ENCODE results near the gene TPRA1.

Gene TPRA1

DNA sequence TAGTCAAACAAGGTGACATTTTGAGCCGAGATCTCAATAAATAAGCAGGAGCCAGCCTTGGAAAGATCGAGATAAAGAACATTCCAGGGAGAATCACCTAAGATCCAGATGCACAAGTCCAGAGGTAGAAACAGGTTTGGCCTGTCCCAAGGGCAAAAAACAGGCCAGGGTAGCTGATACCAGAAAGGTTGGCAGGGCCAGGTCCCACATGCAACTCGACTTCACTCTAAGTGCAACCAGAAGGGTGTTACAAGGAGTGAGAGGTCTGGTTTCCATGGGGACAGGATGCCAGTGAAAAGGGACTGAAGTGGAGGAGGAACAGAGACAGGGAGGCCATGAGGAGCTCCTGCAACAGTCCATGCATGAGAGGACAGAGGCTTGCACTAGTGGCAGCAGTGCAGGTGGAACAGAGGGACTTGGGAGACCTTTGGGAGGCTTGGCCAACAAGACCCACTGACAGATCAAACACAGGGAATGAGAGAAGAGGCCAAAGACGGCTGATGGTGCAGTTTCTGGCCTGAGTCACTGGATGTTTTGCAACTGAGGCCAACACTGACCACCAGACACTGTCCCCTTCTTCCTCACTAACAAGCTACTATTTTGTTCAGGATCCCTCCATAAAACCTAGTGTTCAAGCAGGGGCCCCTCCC, 5.2 kb downstream of the TPRA1 start:
- no peaks in the 10 kb centered on the region for H3K9me3 Mint-ChIP-seq
- no peaks in the 10 kb centered on the region for H3K27me3 Mint-ChIP-seq
- H3K27ac Mint-ChIP-seq: no peak overlapping the region
- DNase-seq (no peak), ATAC-seq (no peak)
- H3K4me1 Mint-ChIP-seq: peaks cover 51% of the 10 kb centered on the region
- no peak overlapping the region for H3K4me3 Mint-ChIP-seq

DNA sequence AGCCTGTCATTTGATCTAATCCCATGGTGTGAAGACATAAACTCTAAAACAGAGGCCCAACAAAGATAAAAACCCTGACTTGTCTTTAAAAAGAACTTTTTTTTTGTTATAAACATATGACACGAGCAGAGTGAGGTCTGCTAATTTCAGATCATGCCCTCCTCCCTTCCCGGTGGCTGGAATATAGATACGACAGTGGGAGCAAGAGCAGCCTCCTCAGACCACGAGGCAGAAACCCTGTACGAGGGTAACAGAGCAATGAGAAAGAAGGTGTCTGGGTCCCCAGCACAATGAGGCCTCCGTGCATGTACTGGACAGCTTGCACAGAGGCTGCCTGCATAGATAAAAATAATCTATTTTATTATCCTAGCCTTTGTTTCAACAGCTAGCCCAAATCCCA, 5.8 kb downstream of the TPRA1 start:
- Mint-ChIP-seq H3K9me3 (no peaks in the 10 kb centered on the region), H3K27me3 (no peaks in the 10 kb centered on the region), H3K4me3 (no peak overlapping the region), H3K27ac (no peak overlapping the region), H3K4me1 (peaks cover 50% of the 10 kb centered on the region)
- DNase-seq: no peak
- no peak for ATAC-seq

DNA sequence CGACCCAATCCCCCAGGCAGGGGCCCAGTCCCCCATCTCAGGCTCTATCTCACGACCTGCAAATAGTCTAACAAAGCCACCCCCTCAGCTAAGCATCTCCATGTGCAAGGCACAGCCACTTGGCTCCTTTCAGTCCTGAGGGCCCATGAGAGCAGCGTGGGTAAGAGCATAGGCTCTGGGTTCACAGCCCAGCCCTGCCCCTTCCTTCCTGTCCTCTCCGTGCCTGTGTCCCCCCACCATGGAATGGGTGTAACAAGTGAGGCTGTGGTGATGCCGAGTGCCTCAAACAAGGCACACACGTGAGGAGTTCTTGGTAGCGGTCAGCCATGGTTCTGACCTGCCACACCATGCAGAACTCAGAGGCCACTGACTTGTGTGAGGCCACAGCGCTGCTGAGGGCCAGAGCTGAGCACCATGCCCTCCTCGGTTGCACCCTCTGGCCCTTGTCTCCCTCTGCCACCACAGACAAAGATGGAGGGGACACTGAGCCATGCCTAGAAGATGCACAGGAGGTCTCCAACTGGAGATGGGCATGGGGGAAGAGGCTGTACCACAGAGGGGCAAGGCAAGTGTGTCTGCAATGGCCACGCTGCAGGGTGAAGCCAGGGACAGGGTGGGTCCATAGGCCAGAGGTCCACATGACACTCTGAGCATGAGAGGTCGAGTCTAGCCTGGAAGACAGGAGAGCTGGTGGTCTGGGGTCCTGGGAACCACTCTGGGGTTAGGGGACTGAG, 10.0 kb downstream of the TPRA1 start:
- Mint-ChIP-seq H3K4me3 (no peak overlapping the region), H3K27me3 (no peaks in the 10 kb centered on the region), H3K9me3 (no peaks in the 10 kb centered on the region), H3K27ac (peak overlapping the region in 1 of 2 donors; percentile 19), H3K4me1 (peaks cover 34% of the 10 kb centered on the region)
- DNase-seq (no peak), ATAC-seq (no peak)

DNA sequence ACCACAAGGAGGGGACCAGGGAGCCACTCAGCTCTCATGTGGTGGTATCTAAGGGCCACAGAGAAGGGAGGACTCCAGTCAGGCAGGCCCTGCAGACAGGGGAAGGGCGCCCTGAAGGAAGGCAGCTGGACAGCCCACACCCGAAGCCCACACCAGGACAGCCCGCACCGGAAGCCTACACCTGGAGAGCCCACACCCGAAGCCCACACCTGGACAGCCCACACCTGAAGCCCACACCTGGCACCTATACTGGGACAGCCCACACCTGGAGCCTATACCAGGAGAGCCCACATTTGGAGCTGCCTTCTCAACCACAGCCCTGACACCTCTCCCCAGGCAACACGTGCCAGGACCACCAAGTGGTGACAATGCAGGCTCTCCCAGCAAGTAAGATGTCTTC, 11.7 kb downstream of the TPRA1 start:
- no peaks in the 10 kb centered on the region for H3K27me3 Mint-ChIP-seq
- no peak overlapping the region for H3K27ac Mint-ChIP-seq
- DNase-seq (no peak), ATAC-seq (no peak)
- no peak overlapping the region for H3K4me3 Mint-ChIP-seq
- no peaks in the 10 kb centered on the region for H3K9me3 Mint-ChIP-seq
- H3K4me1 Mint-ChIP-seq: peaks cover 36% of the 10 kb centered on the region

DNA sequence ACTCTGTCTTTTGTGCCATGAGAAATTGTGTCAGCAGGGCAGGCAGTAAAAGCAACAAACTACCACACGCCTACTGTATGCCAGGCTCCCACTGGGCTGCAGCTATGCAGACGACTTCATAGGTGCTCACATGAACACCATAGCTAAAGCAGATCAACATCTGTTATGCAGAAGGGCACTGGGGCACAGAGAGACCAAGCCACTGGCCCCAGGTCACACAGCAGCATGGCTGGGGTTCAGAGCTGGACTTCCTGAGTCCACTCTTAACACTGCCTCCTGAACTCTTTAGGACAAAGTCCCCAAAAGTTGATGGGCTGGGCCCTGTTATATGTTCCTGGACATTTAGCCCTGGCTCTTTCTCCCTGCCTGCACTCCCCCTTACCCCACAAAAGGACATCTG, 12.4 kb downstream of the TPRA1 start:
- Mint-ChIP-seq H3K4me1 (peaks cover 36% of the 10 kb centered on the region), H3K9me3 (no peaks in the 10 kb centered on the region), H3K4me3 (no peak overlapping the region), H3K27ac (peak overlapping the region in 1 of 2 donors; percentile 85), H3K27me3 (no peaks in the 10 kb centered on the region)
- ATAC-seq (no peak), DNase-seq (no peak)

DNA sequence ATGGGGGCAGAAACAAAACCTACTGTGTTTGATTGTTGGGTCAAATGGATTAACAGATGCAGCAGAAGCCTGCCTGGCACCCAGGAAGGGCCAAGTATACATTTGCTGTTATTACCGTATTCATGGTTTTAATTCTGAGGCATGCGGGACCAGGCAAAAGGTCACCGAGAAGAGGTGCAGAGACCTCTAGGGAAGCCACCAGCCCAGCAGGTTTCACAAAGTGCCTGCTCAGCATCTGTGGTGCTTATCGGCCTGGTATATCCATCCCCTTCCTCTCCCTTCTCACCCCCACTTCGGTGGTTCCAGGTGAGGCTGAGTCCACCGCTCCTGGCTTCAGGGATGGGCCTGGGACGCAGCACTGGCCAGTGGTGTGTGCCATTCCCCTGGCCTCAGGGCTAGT, 13.1 kb downstream of the TPRA1 start:
- Mint-ChIP-seq H3K4me3 (no peak overlapping the region), H3K4me1 (peaks cover 36% of the 10 kb centered on the region), H3K27ac (no peak overlapping the region), H3K27me3 (no peaks in the 10 kb centered on the region), H3K9me3 (no peaks in the 10 kb centered on the region)
- ATAC-seq (no peak), DNase-seq (no peak)

DNA sequence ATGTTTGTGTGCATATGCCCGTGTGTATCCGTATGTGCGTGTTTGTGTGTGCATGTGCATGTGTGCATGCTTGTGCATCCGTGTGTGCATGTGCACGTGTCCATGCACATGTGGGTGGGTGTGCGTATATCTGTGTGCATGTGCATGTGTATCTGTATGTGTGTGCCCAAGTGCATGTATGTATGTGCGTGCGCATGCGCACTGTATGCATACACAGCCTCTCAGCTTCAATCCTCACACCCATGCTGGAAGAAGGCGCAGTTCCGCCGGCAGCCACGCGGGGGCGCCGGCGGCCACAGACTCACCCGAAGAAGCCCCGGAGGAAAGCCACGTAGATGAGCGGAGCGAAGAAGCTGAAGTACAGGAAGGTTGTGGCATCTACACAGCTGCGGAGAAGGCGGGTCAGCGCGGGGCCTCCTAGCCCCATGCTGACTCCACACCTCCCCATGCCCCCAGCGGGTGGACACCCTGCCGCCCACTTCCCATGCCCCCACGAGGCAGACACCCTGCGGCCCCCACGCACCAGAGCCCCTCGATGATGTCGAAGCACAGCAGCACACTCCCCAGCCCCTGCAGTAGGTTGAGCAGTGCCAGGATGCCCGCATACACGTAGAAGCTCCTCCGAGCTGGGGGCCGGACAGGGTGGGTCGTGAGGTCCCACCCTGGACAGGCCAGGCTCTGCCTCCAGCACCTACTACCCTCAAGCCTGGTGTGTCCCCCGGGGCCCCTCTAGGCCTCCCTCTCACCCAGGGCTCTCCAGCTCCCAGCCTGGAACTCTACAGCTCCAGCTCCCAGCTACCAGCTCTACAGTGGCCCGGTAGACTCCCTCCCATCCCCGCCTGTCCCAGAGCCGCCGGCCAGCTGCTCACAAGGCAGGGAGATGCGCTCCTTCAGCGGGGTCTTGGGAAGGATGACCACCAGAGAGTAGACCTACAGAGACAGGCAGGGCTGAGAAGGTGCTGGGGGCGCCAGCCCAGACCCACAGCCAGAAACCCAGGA, 15.4 kb downstream of the TPRA1 start:
- H3K27ac Mint-ChIP-seq: peak overlapping the region in 1 of 2 donors; percentile 54
- no peaks in the 10 kb centered on the region for H3K9me3 Mint-ChIP-seq
- H3K27me3 Mint-ChIP-seq: no peaks in the 10 kb centered on the region
- H3K4me3 Mint-ChIP-seq: peak overlapping the region in 1 of 2 donors; percentile 48
- ATAC-seq (peak; percentile 87), DNase-seq (peak; percentile 83 to 86)
- peaks cover 24% of the 10 kb centered on the region for H3K4me1 Mint-ChIP-seq

DNA sequence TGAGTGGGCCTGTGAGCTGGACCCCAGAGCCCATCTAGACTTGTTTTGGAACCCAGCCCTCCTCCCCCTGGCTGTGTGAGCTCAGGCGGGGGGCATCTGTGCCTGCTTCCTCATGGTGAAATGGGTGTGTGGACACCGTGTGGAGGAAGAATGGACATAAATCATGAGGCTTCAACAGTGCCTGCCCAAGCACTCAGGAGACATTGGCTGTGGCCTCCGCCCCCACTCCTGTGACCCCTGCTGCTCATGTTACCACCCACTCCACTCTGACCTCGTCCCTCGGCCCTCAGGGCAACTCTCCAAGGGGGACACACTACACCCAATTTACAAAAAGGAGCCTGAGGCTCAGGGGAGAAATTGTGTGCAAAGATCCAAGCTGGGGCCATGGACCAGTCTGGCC, 16.6 kb downstream of the TPRA1 start:
- Mint-ChIP-seq H3K27ac (no peak overlapping the region), H3K4me1 (peaks cover 19% of the 10 kb centered on the region), H3K9me3 (no peaks in the 10 kb centered on the region), H3K4me3 (no peak overlapping the region), H3K27me3 (no peaks in the 10 kb centered on the region)
- DNase-seq (no peak), ATAC-seq (no peak)

DNA sequence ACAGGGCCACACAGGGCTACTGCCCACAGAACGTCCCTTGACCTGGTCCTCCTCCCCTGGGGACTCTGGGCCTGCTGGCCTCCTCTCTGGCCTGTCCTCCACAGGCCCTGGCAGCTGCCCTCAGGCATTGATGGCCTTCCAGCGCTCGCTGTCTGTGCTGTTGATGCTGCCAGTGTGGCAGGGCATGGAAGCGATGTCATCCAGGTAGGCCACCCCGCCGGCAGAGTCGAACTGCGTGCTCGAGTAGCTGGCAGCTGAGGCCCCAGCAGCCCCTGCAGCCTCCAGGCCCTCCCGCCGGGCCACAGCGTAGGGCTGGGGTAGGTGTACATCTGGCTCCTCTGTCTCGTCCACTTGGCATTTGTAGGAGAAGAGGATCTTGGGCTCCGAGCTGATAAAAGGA, 17.1 kb downstream of the TPRA1 start:
- Mint-ChIP-seq H3K4me3 (no peak overlapping the region), H3K9me3 (no peaks in the 10 kb centered on the region), H3K4me1 (peaks cover 19% of the 10 kb centered on the region), H3K27me3 (no peaks in the 10 kb centered on the region), H3K27ac (no peak overlapping the region)
- DNase-seq (no peak), ATAC-seq (no peak)

DNA sequence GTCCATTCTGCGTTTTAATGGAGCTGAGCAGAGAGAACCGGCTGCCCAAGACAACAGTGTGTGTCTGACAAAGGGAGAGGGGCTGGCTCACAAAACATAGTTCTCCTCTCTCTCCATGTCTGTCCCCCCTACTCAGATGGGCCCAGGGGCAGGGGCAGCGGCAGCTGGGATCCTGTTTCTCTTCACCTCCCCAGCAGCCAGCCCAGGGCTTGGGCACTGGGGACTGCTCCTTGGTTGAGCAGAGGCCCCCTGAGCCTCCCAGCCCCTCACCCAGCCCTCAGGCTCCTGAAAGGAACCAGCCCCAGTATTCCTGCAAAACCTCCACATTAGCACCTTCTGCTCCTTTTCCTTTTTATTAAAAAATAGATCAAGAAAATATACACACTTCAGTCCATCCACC, 17.8 kb downstream of the TPRA1 start:
- H3K27me3 Mint-ChIP-seq: no peaks in the 10 kb centered on the region
- no peak for DNase-seq
- no peak overlapping the region for H3K4me3 Mint-ChIP-seq
- no peak for ATAC-seq
- H3K4me1 Mint-ChIP-seq: peaks cover 19% of the 10 kb centered on the region
- H3K27ac Mint-ChIP-seq: no peak overlapping the region
- H3K9me3 Mint-ChIP-seq: no peaks in the 10 kb centered on the region

DNA sequence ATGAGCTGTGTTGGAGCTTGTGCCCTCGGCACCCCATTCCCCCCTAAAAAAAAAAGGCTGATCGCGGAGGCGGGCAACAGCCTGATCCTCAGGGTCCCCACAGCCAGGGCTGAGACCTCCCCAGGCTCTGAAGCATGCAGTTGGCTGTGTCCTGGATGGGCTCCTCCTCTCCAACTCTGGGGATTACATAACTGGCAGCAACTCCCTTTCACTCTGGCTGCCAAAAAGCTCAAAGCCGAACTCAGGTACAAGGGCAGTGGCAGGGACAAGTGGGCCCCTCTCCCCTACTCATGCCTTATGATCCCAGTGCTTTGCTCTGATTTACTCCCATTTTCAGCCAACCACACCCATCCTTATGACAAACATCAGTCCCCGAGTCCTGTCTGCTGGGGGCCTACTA, 18.3 kb downstream of the TPRA1 start:
- Mint-ChIP-seq H3K4me3 (no peak overlapping the region), H3K4me1 (peaks cover 19% of the 10 kb centered on the region), H3K9me3 (no peaks in the 10 kb centered on the region), H3K27ac (no peak overlapping the region), H3K27me3 (no peaks in the 10 kb centered on the region)
- DNase-seq (no peak), ATAC-seq (no peak)

DNA sequence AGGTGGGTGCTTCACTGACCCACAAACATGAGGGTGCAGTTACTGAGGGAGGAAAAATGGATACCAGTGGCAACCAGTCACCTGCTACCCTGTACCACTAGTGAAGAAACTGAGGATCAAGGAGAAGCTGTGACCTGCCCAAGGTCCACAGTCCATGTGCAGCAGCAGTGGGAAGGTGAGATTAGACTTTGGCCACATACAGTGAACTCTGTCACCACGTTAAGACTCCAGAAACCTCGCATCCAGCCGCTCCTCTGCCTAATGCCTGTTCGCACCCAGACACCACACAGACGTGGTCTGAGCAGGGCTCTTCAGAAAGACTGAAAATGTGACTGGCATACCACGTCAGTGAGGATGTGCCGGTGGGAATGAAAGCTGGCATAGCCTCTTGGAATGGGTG, 20.0 kb downstream of the TPRA1 start:
- no peaks in the 10 kb centered on the region for H3K27me3 Mint-ChIP-seq
- H3K9me3 Mint-ChIP-seq: no peaks in the 10 kb centered on the region
- H3K4me1 Mint-ChIP-seq: peaks cover 8% of the 10 kb centered on the region
- ATAC-seq (no peak), DNase-seq (no peak)
- no peak overlapping the region for H3K27ac Mint-ChIP-seq
- no peak overlapping the region for H3K4me3 Mint-ChIP-seq

DNA sequence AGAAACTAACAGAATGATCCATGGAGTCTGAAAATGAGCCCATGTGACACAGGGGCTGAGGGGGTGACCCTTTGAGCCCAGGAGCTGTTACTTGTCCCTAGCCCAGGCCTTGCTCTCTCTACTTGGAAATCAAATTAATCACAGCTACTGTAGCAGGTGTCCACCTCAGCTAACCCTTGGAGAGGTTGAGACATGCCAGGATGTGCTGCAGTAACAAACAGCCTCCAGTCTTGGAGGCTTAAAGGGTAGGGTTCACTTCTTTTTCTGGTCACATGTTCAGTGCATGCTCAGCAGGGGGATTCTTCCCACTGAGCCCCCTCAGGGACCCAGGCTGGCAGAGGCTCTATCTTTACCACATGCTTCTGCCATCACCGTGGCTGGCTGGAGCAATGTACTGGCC, 21.4 kb downstream of the TPRA1 start:
- no peak for ATAC-seq
- no peak for DNase-seq
- H3K27ac Mint-ChIP-seq: no peak overlapping the region
- no peak overlapping the region for H3K4me3 Mint-ChIP-seq
- H3K9me3 Mint-ChIP-seq: no peaks in the 10 kb centered on the region
- no peaks in the 10 kb centered on the region for H3K4me1 Mint-ChIP-seq
- H3K27me3 Mint-ChIP-seq: no peaks in the 10 kb centered on the region

DNA sequence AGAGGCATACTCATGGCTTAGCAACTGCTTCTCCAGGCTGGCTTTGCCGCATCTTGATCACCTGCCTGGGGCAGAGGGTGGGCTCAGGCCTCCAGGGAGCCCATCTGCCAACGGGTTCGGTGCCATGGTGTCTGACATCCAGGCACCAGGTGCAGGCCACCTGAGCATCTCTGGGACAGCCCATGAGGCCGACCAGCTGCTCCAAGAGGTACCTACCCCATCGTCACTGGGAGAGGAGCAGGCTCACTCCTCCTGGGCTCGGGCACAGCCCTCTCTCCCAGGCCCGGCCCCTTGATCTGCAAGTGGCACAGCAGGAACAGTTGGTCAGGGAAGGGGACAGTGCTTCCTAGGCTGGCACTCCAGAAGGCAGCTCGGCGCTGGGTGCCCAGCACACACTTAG, 21.9 kb downstream of the TPRA1 start:
- ATAC-seq (peak; percentile 13), DNase-seq (no peak)
- Mint-ChIP-seq H3K4me3 (no peak overlapping the region), H3K4me1 (no peaks in the 10 kb centered on the region), H3K9me3 (no peaks in the 10 kb centered on the region), H3K27ac (peak overlapping the region in 1 of 2 donors; percentile 22), H3K27me3 (no peaks in the 10 kb centered on the region)

DNA sequence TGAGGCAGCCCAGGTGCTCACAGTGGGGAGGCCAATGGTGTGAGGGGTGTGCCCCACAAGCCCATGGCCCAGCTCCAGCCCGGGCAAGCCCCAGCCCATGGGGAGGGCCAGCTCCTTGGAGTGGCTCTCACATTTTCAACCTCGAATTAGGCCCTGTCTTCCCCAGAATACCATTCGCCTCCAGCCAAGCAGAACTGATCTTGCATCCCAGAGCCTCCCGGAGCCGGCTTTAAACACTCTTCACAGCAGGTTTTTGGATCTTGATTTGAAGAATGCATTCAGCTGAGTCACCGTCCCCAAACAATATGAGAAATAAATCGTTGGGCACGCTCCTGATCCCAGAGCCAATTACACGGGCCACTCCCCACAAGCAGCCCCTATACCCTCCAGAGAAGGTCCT, 23.7 kb downstream of the TPRA1 start:
- H3K27ac Mint-ChIP-seq: peak overlapping the region in 1 of 2 donors; percentile 55

DNA sequence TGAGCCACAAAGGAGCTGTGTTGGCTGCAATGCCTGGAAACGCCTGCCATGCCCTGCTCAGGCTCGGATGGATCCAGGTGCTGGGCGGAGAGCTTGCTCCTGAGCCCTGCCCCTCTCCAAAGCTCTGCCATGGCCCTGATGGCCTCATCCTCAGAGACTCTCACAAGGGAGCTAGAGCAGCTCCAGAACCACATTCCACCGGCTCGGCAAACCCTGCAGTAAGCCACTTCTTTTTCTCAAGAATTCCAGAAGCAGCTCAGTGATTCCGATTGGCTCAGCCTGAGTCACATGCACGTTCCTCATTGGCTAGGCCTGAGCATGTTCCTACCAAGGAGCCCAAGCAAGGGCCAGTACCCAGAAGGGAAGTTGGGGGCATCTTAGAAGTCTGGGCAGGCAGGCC, 24.8 kb downstream of the TPRA1 start:
- Mint-ChIP-seq H3K9me3 (peaks cover under 1 to 3% of the 10 kb centered on the region in 2 donors), H3K27me3 (no peaks in the 10 kb centered on the region), H3K4me1 (peaks cover 1% of the 10 kb centered on the region), H3K27ac (peak overlapping the region in 1 of 2 donors; percentile 91), H3K4me3 (no peak overlapping the region)
- DNase-seq (no peak), ATAC-seq (no peak)

More for the DNA sequence above, 23.7 kb downstream of the TPRA1 start:
- Mint-ChIP-seq H3K9me3 (no peaks in the 10 kb centered on the region), H3K4me3 (no peak overlapping the region), H3K4me1 (no peaks in the 10 kb centered on the region), H3K27me3 (no peaks in the 10 kb centered on the region)
- no peak for DNase-seq
- ATAC-seq: no peak
